H1 (cell line): ENCODE measurements around the gene MDM1. TPM values are rescaled to one million over a fixed set of nuclear protein-coding genes. Genes with fewer than 3 reads are reported as not detected.

Experiments
- CTCF ChIA-PET: fragments of 300-600 bp; sonication (Branson Sonifier 250); formaldehyde crosslinking; loops from one replicate; lab custom pipeline; 2021; ENCODE audit not compliant: partially characterized antibody; lab: Charles Lee
- POLR2A ChIA-PET: fragments of 300-600 bp; sonication (Branson Sonifier 250); formaldehyde crosslinking; loops from one replicate; lab custom pipeline; 2021; ENCODE audit warnings: inconsistent platforms; ENCODE audit not compliant: partially characterized antibody; lab: Charles Lee
- DNase-seq, 2 experiments: peaks; one replicate each; pipeline versions ENCODE4 v3.0.0 to v3.0.0-alpha.2; 2010 to 2022; ENCODE audit warnings: low spot score in 2 of 2, low read depth in 1 of 2, mixed read lengths in 1 of 2
- FAIRE-seq: peaks from 2 replicates; lab custom pipeline; 2011; peaks lifted over from hg19 to GRCh38; lab: Jason Lieb, UNC
- H2AFZ ChIP-seq: 2 replicates; pipeline ENCODE4 v1.8.1; 2012; ENCODE audit warnings: low read length, inconsistent platforms
- H2AK5ac ChIP-seq: 2 replicates; pipeline ENCODE4 v1.6.1; 2013; ENCODE audit warnings: low read depth, low read length
- H2BK120ac ChIP-seq: replicated peaks from 2 replicates; pipeline ENCODE3; 2013; ENCODE audit warnings: low read depth, low read length, inconsistent platforms
- H2BK12ac ChIP-seq: 2 replicates; pipeline ENCODE4 v1.6.1; 2013; ENCODE audit warnings: low read depth, low read length
- H2BK15ac ChIP-seq: 2 replicates; pipeline ENCODE4 v1.6.1; 2013; ENCODE audit warnings: low read length
- H2BK20ac ChIP-seq: 2 replicates; pipeline ENCODE4 v1.6.1; 2013; ENCODE audit warnings: low read length
- H2BK5ac ChIP-seq: 2 replicates; pipeline ENCODE4 v1.6.1; 2013; ENCODE audit warnings: low read depth, low read length
- H3K14ac ChIP-seq: 2 replicates; pipeline ENCODE4 v1.6.1; 2013; ENCODE audit warnings: inconsistent platforms; ENCODE audit not compliant: insufficient read length
- H3K18ac ChIP-seq: 2 replicates; pipeline ENCODE4 v1.6.1; 2013; ENCODE audit warnings: low read length; ENCODE audit errors: extremely low read depth
- H3K23ac ChIP-seq: 2 replicates; pipeline ENCODE4 v1.6.1; 2013; ENCODE audit warnings: inconsistent platforms; ENCODE audit not compliant: insufficient read length
- H3K23me2 ChIP-seq: 2 replicates; pipeline ENCODE4 v1.6.1; 2013; ENCODE audit warnings: low read depth, low read length
- H3K27ac ChIP-seq: 2 replicates; pipeline ENCODE4 v1.6.1; 2011; ENCODE audit warnings: low read depth, low read length, inconsistent platforms
- H3K27me3 ChIP-seq, 4 experiments: replicated peaks in 1 of 4; 1 replicate in 1 of 4; 2 replicates in 3 of 4; pipeline versions ENCODE4 v1.6.1 to v1.8.1; 2011 to 2013; ENCODE audit warnings: low read length in 3 of 4, mild to moderate bottlenecking in 3 of 4, inconsistent platforms in 2 of 4, mixed read lengths in 2 of 4, moderate library complexity in 1 of 4; ENCODE audit not compliant: control insufficient read depth in 3 of 4, insufficient read depth in 3 of 4; ENCODE audit errors: extremely low read depth in 1 of 4
- H3K36me3 ChIP-seq, 4 experiments: 2 replicates each; pipeline versions ENCODE4 v1.6.1 to v1.8.1; 2011 to 2013; ENCODE audit warnings: mild to moderate bottlenecking in 4 of 4, low read length in 3 of 4, moderate library complexity in 2 of 4, control low read depth in 1 of 4, inconsistent platforms in 1 of 4; ENCODE audit not compliant: insufficient read depth in 4 of 4, control insufficient read depth in 2 of 4
- H3K4ac ChIP-seq: replicated peaks from 2 replicates; pipeline ENCODE3; 2013; ENCODE audit warnings: low read length, low read depth, mixed read lengths, inconsistent platforms; ENCODE audit not compliant: insufficient read length
- H3K4me1 ChIP-seq, 4 experiments: replicated peaks in 1 of 4; 1 replicate in 1 of 4; 2 replicates in 3 of 4; pipeline versions ENCODE4 v1.6.1 to v1.8.1; 2011 to 2013; ENCODE audit warnings: low read length in 3 of 4, inconsistent platforms in 2 of 4, mixed read lengths in 1 of 4; ENCODE audit not compliant: insufficient read depth in 4 of 4, control insufficient read depth in 3 of 4
- H3K4me2 ChIP-seq, 2 experiments: 2 replicates each; pipeline versions ENCODE4 v1.6.1 to v1.8.1; 2011 to 2013; ENCODE audit warnings: low read depth in 2 of 2, low read length in 2 of 2, control low read depth in 1 of 2, inconsistent platforms in 1 of 2, mild to moderate bottlenecking in 1 of 2; ENCODE audit not compliant: insufficient read depth in 1 of 2
- H3K4me3 ChIP-seq, 4 experiments: fragments of 200-600, 300-600 bp in 1 of 4; sonication (generic), shearing (Covaris generic), sonication (Bioruptor Twin) in 1 of 4; 2 replicates each; pipeline versions ENCODE4 v1.5.1 to v1.8.1; 2011 to 2016; ENCODE audit warnings: low read length in 4 of 4, low read depth in 3 of 4, control low read depth in 2 of 4, inconsistent platforms in 2 of 4, mild to moderate bottlenecking in 2 of 4, mixed read lengths in 1 of 4, moderate library complexity in 1 of 4; ENCODE audit not compliant: insufficient read depth in 2 of 4; ENCODE audit errors: extremely low read depth in 1 of 4
- H3K56ac ChIP-seq: replicated peaks from 2 replicates; pipeline ENCODE3; 2013; ENCODE audit warnings: low read depth, mild to moderate bottlenecking, mixed read lengths, low read length, inconsistent platforms; ENCODE audit not compliant: insufficient read length
- H3K79me1 ChIP-seq: 2 replicates; pipeline ENCODE4 v1.6.1; 2013; ENCODE audit warnings: low read depth, low read length, control low read depth
- H3K79me2 ChIP-seq, 2 experiments: 2 replicates each; pipeline versions ENCODE4 v1.6.1 to v1.8.1; 2012 to 2013; ENCODE audit warnings: low read length in 2 of 2, mild to moderate bottlenecking in 2 of 2, inconsistent platforms in 1 of 2; ENCODE audit not compliant: insufficient read depth in 2 of 2, control insufficient read depth in 1 of 2
- H3K9ac ChIP-seq, 4 experiments: replicated peaks in 1 of 4; 1 replicate in 1 of 4; 2 replicates in 3 of 4; pipeline versions ENCODE4 v1.6.1 to v1.8.1; 2011 to 2013; ENCODE audit warnings: low read depth in 3 of 4, low read length in 3 of 4, control low read depth in 2 of 4, mild to moderate bottlenecking in 2 of 4, moderate library complexity in 2 of 4, inconsistent platforms in 1 of 4; ENCODE audit errors: extremely low read depth in 1 of 4
- H3K9me3 ChIP-seq, 2 experiments: 2 replicates each; pipeline versions ENCODE4 v1.6.1 to v1.8.1; 2012 to 2013; ENCODE audit warnings: mild to moderate bottlenecking in 2 of 2, moderate library complexity in 2 of 2, control low read depth in 1 of 2, inconsistent platforms in 1 of 2, low read depth in 1 of 2, low read length in 1 of 2, mixed read lengths in 1 of 2; ENCODE audit not compliant: insufficient read depth in 2 of 2
- H4K20me1 ChIP-seq, 2 experiments: replicated peaks in 1 of 2; 2 replicates each; pipeline versions ENCODE3 to v1.8.1; 2011 to 2013; ENCODE audit warnings: inconsistent platforms in 2 of 2, low read length in 2 of 2, mild to moderate bottlenecking in 1 of 2; ENCODE audit not compliant: insufficient read depth in 2 of 2, control insufficient read depth in 1 of 2
- H4K5ac ChIP-seq: 2 replicates; pipeline ENCODE4 v1.6.1; 2013; ENCODE audit warnings: low read length, low read depth, mixed read lengths, inconsistent platforms; ENCODE audit not compliant: insufficient read length
- H4K8ac ChIP-seq: 2 replicates; pipeline ENCODE4 v1.8.0; 2013; ENCODE audit warnings: mild to moderate bottlenecking, moderate library complexity, low read length, inconsistent platforms; ENCODE audit not compliant: insufficient read depth; ENCODE audit errors: extremely low read depth
- H4K91ac ChIP-seq: replicated peaks from 2 replicates; pipeline ENCODE3; 2013; ENCODE audit warnings: low read length, mixed read lengths, inconsistent platforms; ENCODE audit not compliant: insufficient read length
- EZH2 ChIP-seq: fragments of 200-600 bp; sonication (generic); IDR thresholded peaks from 2 replicates; pipeline ENCODE4 v1.7.1; 2012; ENCODE audit warnings: low read depth, mild to moderate bottlenecking, moderate library complexity, low read length, inconsistent platforms; ENCODE audit not compliant: severe bottlenecking
- HDAC6 ChIP-seq: IDR thresholded peaks from one replicate; pipeline ENCODE4 v1.7.1; 2012; ENCODE audit warnings: low read depth, mild to moderate bottlenecking, inconsistent platforms, low read length, moderate library complexity
- KDM4A ChIP-seq: IDR thresholded peaks from one replicate; pipeline ENCODE4 v1.7.1; 2012; ENCODE audit warnings: low read depth, mild to moderate bottlenecking, moderate library complexity, low read length, inconsistent platforms; ENCODE audit not compliant: severe bottlenecking
- MAFK ChIP-seq: IDR thresholded peaks from 2 replicates; pipeline ENCODE4 v1.6.1; 2012; ENCODE audit warnings: low read depth, mild to moderate bottlenecking, improper control_type of control experiment, low read length
- NANOG ChIP-seq: IDR thresholded peaks from 2 replicates; pipeline ENCODE4 v1.6.1; 2011; ENCODE audit warnings: low read length, low read depth, mild to moderate bottlenecking, inconsistent platforms; ENCODE audit not compliant: insufficient read depth, poor library complexity, severe bottlenecking
- whole genome bisulfite sequencing, 2 experiments: shearing (Covaris generic) in 1 of 2; methylation state at CpG; one replicate each; pipeline versions ENCODE4 v1.1.6 to v1.1.7; 2013 to 2015; ENCODE audit warnings: low lambda C conversion rate in 2 of 2, mixed read lengths in 2 of 2, inconsistent platforms in 1 of 2, low coverage in 1 of 2, missing lambda C conversion rate in 1 of 2; ENCODE audit not compliant: insufficient replicate concordance in 2 of 2, insufficient coverage in 1 of 2, insufficient read length in 1 of 2; ENCODE audit errors: extremely low coverage in 1 of 2, missing lambda C conversion rate in 1 of 2; 5-methylcytosine and 5-hydroxymethylcytosine counted together
- polyA plus RNA-seq, 7 experiments: library from polyadenylated mRNA; depleted of rRNA in 3 of 7; stranded (reverse) in 5 of 7; unstranded in 2 of 7; fragments of >200 nt in 5 of 7; fragments of 200-250 nt in 2 of 7; gene quantifications; 1 replicate in 5 of 7; 2 replicates in 1 of 7; 4 replicates in 1 of 7; pipeline versions ENCODE4 v1.2.1 to v1.2.3, GENCODE V29; 2011 to 2013; ENCODE audit warnings: missing spikeins in 2 of 7, mixed read lengths in 2 of 7
- total RNA-seq: library from RNA; stranded (reverse); fragmentation: NEBNext Ultra II Directional; extraction: Animal tissue kit (Norgen Biotek cat#: 25700); gene quantifications from 2 replicates; pipeline ENCODE4 v1.2.1, GENCODE V29; 2021

Gene MDM1
- total and polyA plus RNA-seq, 2 of the 8 experiments (the other 6 are each of a cell fraction or from before 2014, with no cell fraction given), result 3.1 to 10.7 TPM

GRCh38 chr12:68250454-68250853, 81.7 kb downstream of the MDM1 start:
- Histone ChIP-seq H3K18ac (no peak overlapping the region), H3K23me2 (no peaks in the 10 kb centered on the region), H3K56ac (no peak overlapping the region), H3K23ac (no peak overlapping the region), H2BK20ac (no peak overlapping the region), H3K79me2 (no peaks in the 10 kb centered on the region), H3K4me1 (0 out of 7 replicates have a peak, but pooled peaks cover 0 to under 1% (median 0%) of the 10 kb centered on the region in 4 experiments), H3K9me3 (peaks cover 0 to 11% of the 10 kb centered on the region in 2 experiments; a peak in 2 of 4 replicates), H3K14ac (no peak overlapping the region), H3K79me1 (no peaks in the 10 kb centered on the region), H4K5ac (no peak overlapping the region), H4K20me1 (no peaks in the 10 kb centered on the region), H3K27ac (no peak overlapping the region), H4K8ac (no peak overlapping the region), H4K91ac (no peak overlapping the region), H3K4ac (no peak overlapping the region), H2BK120ac (no peak overlapping the region), H3K27me3 (no peaks in the 10 kb centered on the region), H3K4me3 (no peak overlapping the region), H2AK5ac (no peak overlapping the region), H2BK5ac (no peak overlapping the region), H2BK15ac (no peak overlapping the region), H3K36me3 (no peaks in the 10 kb centered on the region), H3K9ac (no peak overlapping the region), H2BK12ac (no peak overlapping the region), H2AFZ (no peak overlapping the region), H3K4me2 (no peak overlapping the region)
- FAIRE-seq (no peak), DNase-seq (no peak)
- CTCF ChIA-PET, result interaction anchor here (0.7 to 0.9 kb wide), 2 partner anchors 14 to 209 kb away, joined by 3 to 5 read pairs; no protein-coding TSS in a partner anchor
- WGBS, 2 experiments, result 78% methylated on average over 3 of the region's 3 CpGs; no CpG with 5 or more reads in 1 of the 2 experiments
- POLR2A ChIA-PET, result no interaction called here
- TF ChIP-seq EZH2, result no peak
- TF ChIP-seq NANOG, result no peak
- no peak for TF ChIP-seq MAFK
- no peak for TF ChIP-seq HDAC6
- no peak for TF ChIP-seq KDM4A
